Muscle layer of duodenum (tissue), 2 donors: ENCODE results near the gene SETBP1.

Experiments
- H3K27ac ChIP-seq: one replicate; pipeline ENCODE4 v1.7.0; 2013; ENCODE audit warnings: mild to moderate bottlenecking, low read length
- H3K27me3 ChIP-seq: one replicate; pipeline ENCODE4 v1.7.0; 2013; ENCODE audit warnings: low read depth, mild to moderate bottlenecking, control low read depth, low read length
- H3K36me3 ChIP-seq, 2 donors: one replicate each; pipeline ENCODE4 v1.7.0; 2013; ENCODE audit warnings: low read length in 2 of 2, control low read depth in 1 of 2, mild to moderate bottlenecking in 1 of 2; ENCODE audit not compliant: insufficient read depth in 2 of 2, control insufficient read depth in 1 of 2
- H3K4me1 ChIP-seq, 2 donors: one replicate each; pipeline ENCODE4 v1.7.0; 2013; ENCODE audit warnings: low read length in 2 of 2, mild to moderate bottlenecking in 2 of 2, control low read depth in 1 of 2, moderate library complexity in 1 of 2; ENCODE audit not compliant: insufficient read depth in 2 of 2, control insufficient read depth in 1 of 2
- H3K4me3 ChIP-seq, 2 donors: one replicate each; pipeline ENCODE4 v1.7.0; 2013; ENCODE audit warnings: low read length in 2 of 2, low read depth in 1 of 2, mild to moderate bottlenecking in 1 of 2
- H3K9me3 ChIP-seq, 2 donors: one replicate each; pipeline ENCODE4 v1.7.0; 2013; ENCODE audit warnings: low read length in 2 of 2, control low read depth in 1 of 2, mild to moderate bottlenecking in 1 of 2; ENCODE audit not compliant: control insufficient read depth in 1 of 2
- donor health status: healthy.

The SETBP1 gene

DNA sequence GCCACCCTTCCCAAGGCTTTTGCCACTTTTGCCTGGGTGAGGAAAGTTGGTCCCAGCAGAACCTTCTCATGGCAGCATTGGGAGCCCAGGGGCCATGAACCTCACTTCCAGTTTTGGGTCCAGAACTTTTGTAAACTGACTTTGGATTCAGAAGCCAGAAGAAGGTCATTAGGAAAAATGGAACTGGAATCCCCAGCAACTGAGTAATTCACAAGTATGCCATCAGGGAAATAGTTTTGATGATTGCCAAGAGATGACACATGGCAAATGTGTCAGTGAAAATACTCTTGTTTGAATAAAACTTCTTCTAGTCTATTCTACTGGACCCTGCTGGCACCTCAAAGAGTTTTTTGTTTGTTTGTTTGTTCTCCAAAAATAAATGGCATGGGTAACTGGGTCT lies 203.7 kb downstream of the SETBP1 start:
- Histone ChIP-seq H3K4me3 (no peak overlapping the region), H3K9me3 (no peaks in the 10 kb centered on the region), H3K27ac (no peak overlapping the region), H3K36me3 (no peaks in the 10 kb centered on the region), H3K4me1 (peaks cover 0 to 27% of the 10 kb centered on the region in 2 donors), H3K27me3 (no peaks in the 10 kb centered on the region)

DNA sequence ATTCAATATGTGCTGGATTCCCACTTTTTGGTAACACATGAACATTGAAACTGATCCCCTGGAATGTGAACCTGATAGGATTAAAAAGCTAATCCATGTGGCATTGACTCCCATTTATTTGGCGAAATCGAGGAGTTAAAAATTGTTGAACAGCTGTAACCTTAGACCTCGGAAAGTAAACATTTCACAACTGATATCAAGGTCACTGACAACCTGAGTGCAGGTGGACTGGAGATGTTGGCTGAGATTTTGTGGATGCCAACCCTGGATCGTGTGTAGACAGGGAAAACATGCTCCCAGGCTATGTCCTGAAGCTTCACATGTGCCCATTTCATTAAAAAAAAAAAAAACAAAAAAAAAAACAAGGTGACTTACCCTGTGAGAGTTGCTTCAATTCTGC lies 204.8 kb downstream of the SETBP1 start:
- H3K27me3 ChIP-seq, result no peaks in the 10 kb centered on the region
- no peak overlapping the region for H3K4me3 ChIP-seq
- no peak overlapping the region for H3K27ac ChIP-seq
- H3K36me3 ChIP-seq, result no peaks in the 10 kb centered on the region
- H3K9me3 ChIP-seq, result no peaks in the 10 kb centered on the region
- peaks cover 0 to 16% of the 10 kb centered on the region in 2 donors for H3K4me1 ChIP-seq

DNA sequence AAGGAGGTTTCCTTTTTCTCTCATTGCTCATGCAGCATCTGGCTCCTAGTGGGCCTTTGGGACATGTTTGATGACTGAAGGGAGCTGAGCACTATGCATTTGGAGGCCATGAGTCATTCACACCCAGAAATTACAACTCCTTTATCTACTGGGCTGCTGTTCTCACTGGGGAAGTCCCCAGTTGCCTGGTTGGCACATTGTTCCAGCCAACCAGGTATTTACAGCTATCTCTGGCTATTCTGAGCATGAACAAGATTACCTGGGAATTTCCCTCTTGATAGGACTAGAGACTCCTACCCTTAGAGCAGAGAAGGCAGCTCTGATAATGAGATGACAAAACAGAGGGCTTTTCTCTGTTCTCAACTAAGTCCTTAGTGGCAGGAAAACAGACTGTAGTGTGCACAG lies 206.5 kb downstream of the SETBP1 start:
- H3K27me3 ChIP-seq, result no peaks in the 10 kb centered on the region
- H3K4me3 ChIP-seq, result no peak overlapping the region
- peaks cover 0 to 4% of the 10 kb centered on the region in 2 donors for H3K4me1 ChIP-seq
- peaks cover 0 to 7% of the 10 kb centered on the region in 2 donors for H3K9me3 ChIP-seq
- no peak overlapping the region for H3K27ac ChIP-seq
- no peaks in the 10 kb centered on the region for H3K36me3 ChIP-seq

DNA sequence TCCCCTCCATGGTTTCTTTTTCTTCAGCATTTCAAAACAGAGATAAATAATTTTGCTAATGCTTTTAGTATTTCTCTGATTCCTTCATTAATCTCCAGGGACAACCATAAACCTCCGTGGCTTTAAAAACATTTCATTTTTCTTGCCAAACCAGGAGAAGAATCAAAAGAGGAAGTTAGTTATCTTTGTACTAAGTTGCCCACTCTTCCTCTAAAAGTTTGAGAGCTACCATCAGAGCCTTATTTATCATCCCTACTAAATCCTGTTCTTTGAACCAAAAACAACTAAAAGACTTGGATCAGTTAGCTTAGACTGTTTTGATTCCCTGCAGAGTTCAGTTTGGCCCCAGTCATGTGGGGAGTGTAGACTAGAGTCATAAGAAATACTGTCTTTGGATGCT lies 208.4 kb downstream of the SETBP1 start:
- peaks cover 0 to 7% of the 10 kb centered on the region in 2 donors for H3K9me3 ChIP-seq
- H3K27me3 ChIP-seq, result no peaks in the 10 kb centered on the region
- H3K4me3 ChIP-seq, result no peak overlapping the region
- H3K4me1 ChIP-seq, result peaks cover 0 to 4% of the 10 kb centered on the region in 2 donors
- H3K27ac ChIP-seq, result no peak overlapping the region
- H3K36me3 ChIP-seq, result no peaks in the 10 kb centered on the region

DNA sequence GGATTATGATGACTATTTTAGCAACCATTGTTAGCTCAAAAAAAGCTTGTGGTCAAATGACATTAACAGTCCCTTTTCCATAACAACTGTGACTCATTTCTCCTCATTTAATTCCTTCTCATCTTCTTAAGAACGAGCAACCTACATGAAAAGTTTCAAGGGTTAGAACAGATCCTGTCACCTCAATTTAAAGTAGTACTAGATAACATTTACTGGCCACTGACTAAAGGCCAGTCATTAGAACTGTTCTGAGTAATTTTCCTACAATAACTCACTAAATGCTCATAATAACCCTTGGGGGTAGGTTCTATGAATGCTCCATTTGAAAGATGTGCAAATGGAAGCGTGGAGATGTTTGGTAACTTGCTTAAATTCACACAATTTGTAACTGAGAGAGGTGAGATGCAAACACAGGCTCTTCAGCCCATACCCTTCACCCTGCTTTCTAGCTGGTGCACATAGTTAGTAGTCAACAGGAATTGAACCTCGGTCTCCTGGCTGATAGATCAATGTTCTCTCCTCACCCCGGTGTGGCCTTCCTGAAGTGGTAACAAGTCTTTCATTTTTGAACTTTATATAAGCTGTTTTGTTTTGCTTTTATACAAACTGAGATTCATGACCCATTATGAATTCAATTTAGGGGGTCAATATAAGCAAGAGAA lies 212.5 kb downstream of the SETBP1 start:
- H3K27me3 ChIP-seq, result no peaks in the 10 kb centered on the region
- H3K4me1 ChIP-seq, result peaks cover 0 to 4% of the 10 kb centered on the region in 2 donors
- no peaks in the 10 kb centered on the region for H3K36me3 ChIP-seq

DNA sequence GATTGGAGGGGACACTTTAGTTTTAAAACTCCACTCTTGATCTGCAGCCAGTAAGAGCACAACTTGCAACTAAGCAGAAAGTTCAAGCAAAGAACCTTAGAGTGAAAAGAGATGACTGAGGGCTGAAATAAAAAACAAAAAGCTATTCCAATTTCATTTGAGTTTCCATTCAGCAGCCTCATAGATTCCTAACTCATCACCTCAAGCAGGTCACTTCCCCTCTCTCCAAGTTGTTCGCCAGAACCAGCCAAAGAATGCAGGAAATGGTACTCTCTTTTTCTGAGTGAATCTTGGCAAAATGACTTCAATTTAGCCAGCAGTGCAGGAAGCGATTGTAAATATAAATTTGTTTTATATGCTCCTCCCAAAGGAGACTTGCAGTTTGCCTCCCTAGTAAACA lies 213.3 kb downstream of the SETBP1 start:
- H3K27ac ChIP-seq, result no peak overlapping the region
- peaks cover 0 to 3% of the 10 kb centered on the region in 2 donors for H3K4me1 ChIP-seq
- no peaks in the 10 kb centered on the region for H3K36me3 ChIP-seq

More for the DNA sequence above, 212.5 kb downstream of the SETBP1 start:
- H3K9me3 ChIP-seq, result peaks cover 0 to 7% of the 10 kb centered on the region in 2 donors
- H3K27ac ChIP-seq, result no peak overlapping the region
- no peak overlapping the region for H3K4me3 ChIP-seq

DNA sequence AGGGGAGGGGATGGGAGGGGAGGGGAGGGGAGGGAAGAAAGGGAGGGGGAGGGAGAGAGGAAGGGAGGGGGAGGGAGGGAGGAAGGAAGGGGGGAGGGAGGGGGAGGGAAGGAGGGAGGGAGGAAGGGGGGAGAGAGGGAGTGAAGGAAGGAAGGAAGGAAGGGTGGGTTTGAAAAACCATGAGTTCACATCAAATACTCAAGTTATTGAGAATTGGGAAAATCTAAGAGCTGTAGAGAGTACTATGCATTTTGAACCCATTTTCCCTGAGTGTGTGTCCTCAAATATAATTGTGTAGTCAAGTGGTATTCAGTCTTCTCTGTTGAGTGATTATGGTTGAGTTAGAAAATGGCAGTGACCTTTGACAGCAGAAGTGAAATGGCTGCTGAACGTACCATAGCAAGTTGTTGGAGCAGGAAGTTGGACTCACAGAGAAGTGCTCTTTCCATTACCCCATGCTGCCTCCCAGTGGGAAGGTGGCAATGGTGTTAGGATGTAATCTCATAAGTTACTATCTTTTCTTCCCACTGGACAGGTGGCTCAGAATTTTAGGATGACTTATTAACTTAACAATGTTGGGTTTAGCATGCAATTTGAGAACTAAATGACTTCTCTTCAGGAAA lies 214.6 kb downstream of the SETBP1 start:
- Histone ChIP-seq H3K27ac (no peak overlapping the region), H3K4me3 (no peak overlapping the region), H3K9me3 (peaks cover 0 to 7% of the 10 kb centered on the region in 2 donors), H3K36me3 (no peaks in the 10 kb centered on the region), H3K4me1 (no peaks in the 10 kb centered on the region), H3K27me3 (no peaks in the 10 kb centered on the region)

More for the DNA sequence above, 213.3 kb downstream of the SETBP1 start:
- no peaks in the 10 kb centered on the region for H3K27me3 ChIP-seq
- H3K9me3 ChIP-seq, result peaks cover 0 to 7% of the 10 kb centered on the region in 2 donors
- H3K4me3 ChIP-seq, result no peak overlapping the region

DNA sequence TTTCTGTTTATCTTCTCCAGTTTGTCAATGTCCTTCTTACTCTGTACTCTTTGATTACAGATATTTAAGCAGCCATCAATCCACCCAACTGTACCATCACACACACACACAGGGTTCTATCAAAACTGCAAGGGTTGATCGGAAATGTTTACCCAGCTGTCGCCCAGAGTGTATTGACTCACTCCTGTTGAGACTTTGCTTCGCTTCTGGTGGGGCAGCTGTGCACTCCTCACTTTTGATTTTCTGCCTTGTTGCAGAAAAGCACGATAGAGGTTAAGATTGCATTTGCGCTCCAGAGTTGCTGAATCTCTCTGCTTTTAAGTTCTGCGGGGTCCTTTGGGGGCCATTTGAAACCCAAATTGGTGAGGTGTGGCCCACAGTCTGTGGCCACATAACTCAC lies 216.2 kb downstream of the SETBP1 start:
- Histone ChIP-seq H3K36me3 (no peaks in the 10 kb centered on the region), H3K4me3 (no peak overlapping the region), H3K9me3 (peaks cover 0 to under 1% of the 10 kb centered on the region in 2 donors), H3K4me1 (no peaks in the 10 kb centered on the region), H3K27ac (no peak overlapping the region), H3K27me3 (no peaks in the 10 kb centered on the region)

DNA sequence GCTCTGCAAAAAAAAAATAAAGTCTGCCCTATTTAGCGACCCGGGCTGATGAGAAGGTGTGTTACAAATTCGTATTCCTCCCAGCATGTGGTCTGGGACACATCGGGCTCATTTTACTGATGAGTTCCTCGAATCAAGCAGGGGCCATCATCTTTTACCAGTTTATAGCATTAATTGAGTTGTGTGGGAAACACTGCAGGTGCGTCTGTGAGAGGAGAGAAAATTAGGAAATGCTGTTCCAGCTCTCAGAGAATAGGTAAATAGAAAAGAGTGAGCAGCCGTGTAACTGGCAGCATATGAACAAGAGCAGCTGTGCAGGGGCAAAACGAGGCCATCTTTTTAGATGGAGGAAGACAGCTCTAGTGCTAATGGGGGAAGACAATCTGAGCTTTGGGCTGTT lies 216.7 kb downstream of the SETBP1 start:
- Histone ChIP-seq H3K4me3 (no peak overlapping the region), H3K27ac (no peak overlapping the region), H3K36me3 (no peaks in the 10 kb centered on the region), H3K9me3 (no peaks in the 10 kb centered on the region), H3K4me1 (no peaks in the 10 kb centered on the region), H3K27me3 (no peaks in the 10 kb centered on the region)

DNA sequence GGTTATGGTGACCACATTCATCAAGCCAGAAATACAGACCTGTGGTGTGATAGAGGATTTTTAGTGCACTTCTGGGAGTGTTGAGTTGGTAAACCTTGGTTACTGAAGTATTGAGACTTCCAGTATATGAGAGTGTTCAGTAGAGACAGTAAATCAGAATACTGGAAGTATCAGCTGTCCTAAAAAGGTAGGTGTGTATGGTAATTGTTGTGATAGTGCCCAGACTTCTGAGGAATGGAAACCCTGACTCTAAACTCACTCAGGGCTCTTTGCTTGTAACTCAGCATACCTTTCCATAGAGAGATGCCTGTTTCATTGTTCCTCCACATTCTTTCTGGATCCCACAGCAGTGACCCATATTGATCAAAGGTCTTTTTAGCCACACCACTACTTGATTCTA lies 217.1 kb downstream of the SETBP1 start:
- Histone ChIP-seq H3K27ac (no peak overlapping the region), H3K27me3 (no peaks in the 10 kb centered on the region), H3K4me3 (no peak overlapping the region), H3K36me3 (no peaks in the 10 kb centered on the region), H3K9me3 (no peaks in the 10 kb centered on the region), H3K4me1 (no peaks in the 10 kb centered on the region)

DNA sequence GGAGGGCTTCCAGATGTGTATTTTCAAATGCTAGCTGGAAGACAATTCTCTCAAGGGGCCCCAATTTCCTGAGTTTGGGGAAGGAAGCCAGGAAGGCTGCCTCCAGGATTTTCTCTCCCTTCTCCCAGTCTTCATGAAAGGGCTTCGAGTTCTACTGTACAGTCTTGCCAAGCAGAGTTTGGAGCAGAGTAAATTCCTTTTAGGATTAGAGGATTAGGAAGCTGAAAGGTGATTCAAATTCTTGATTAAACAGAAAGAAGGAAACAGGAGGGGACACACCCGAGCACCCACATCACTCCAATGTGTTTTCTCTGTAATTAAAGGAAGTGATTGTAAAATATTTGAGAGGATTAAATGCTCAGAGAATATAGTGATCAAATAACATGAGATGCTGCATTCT lies 217.8 kb downstream of the SETBP1 start:
- Histone ChIP-seq H3K27ac (no peak overlapping the region), H3K4me3 (no peak overlapping the region)

DNA sequence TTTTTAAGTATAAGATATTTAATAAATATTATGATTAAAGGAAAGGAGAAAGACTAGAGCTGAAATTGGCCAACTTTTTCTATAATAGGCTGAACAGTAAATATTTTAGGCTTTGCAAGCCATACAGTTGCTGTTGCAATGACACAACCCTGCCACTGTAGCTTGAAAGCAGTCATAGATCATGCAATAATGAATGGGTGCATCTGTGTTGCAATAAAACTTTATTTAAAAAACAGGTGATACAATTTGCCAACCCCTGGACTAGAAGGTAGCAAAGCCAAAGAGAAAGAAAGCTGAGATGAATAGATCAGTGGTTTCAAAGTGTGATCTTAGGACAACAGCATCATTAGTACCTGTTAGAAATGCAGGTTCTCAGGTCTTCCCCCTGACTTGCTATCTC lies 219.1 kb downstream of the SETBP1 start:
- H3K27me3 ChIP-seq, result no peaks in the 10 kb centered on the region
- H3K27ac ChIP-seq, result no peak overlapping the region
- no peaks in the 10 kb centered on the region for H3K36me3 ChIP-seq

More for the DNA sequence above, 217.8 kb downstream of the SETBP1 start:
- H3K36me3 ChIP-seq, result no peaks in the 10 kb centered on the region
- no peaks in the 10 kb centered on the region for H3K4me1 ChIP-seq
- no peaks in the 10 kb centered on the region for H3K9me3 ChIP-seq
- no peaks in the 10 kb centered on the region for H3K27me3 ChIP-seq

More for the DNA sequence above, 219.1 kb downstream of the SETBP1 start:
- H3K4me3 ChIP-seq, result no peak overlapping the region
- H3K4me1 ChIP-seq, result no peaks in the 10 kb centered on the region
- peaks cover 0 to 2% of the 10 kb centered on the region in 2 donors for H3K9me3 ChIP-seq
